ENCODE measurements around the gene SKI. TPM values are rescaled to one million over a fixed set of nuclear protein-coding genes. Genes with fewer than 3 reads are reported as not detected.

Gene SKI
- total RNA-seq, 6 experiments from 2014 or later = 23.7 to 84.8 (median 31.4) TPM

DNA sequence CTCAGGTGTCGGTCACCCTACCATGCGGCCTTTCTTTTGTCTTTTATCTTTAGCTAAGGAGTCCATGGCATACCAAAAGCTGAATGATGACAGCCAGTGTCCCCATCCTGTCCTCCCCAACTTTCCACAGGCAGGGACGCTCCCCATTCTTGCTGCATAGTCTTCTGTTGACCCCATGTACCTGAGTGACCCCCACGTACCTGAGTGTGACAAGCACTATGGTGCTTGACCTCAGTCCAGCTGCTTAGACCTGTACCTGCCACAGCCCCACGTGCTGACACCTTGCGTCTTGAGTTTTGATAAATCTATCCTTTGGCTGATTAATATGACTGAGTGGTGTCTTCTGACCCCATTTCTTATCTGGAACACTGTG is 26.9 kb downstream of the SKI start:
- Histone ChIP-seq H3K4me3 (no peak overlapping the region), H3K9me3 (no peaks in the 10 kb centered on the region), H3K4me1 (peaks cover 0 to 41% (median 15%) of the 10 kb centered on the region in 4 donors), H3K27ac (peak overlapping the region in 2 of 3 donors; percentile 36 to 47), H3K36me3 (no peaks in the 10 kb centered on the region), H3K27me3 (no peaks in the 10 kb centered on the region)
- 70% methylated on average over 2 of the region's 6 CpGs for WGBS (ENCODE audit: insufficient coverage, low coverage, low lambda C conversion rate, missing lambda C conversion rate)
- intact Hi-C loops (cut with DNase I) = no loop called here
- ATAC-seq (no peak), DNase-seq (no peak)
- TF ChIP-seq POLR2A (IDR thresholded peaks at IDR 0.05) (no peak), CTCF (IDR thresholded peaks at IDR 0.05) (no peak)

DNA sequence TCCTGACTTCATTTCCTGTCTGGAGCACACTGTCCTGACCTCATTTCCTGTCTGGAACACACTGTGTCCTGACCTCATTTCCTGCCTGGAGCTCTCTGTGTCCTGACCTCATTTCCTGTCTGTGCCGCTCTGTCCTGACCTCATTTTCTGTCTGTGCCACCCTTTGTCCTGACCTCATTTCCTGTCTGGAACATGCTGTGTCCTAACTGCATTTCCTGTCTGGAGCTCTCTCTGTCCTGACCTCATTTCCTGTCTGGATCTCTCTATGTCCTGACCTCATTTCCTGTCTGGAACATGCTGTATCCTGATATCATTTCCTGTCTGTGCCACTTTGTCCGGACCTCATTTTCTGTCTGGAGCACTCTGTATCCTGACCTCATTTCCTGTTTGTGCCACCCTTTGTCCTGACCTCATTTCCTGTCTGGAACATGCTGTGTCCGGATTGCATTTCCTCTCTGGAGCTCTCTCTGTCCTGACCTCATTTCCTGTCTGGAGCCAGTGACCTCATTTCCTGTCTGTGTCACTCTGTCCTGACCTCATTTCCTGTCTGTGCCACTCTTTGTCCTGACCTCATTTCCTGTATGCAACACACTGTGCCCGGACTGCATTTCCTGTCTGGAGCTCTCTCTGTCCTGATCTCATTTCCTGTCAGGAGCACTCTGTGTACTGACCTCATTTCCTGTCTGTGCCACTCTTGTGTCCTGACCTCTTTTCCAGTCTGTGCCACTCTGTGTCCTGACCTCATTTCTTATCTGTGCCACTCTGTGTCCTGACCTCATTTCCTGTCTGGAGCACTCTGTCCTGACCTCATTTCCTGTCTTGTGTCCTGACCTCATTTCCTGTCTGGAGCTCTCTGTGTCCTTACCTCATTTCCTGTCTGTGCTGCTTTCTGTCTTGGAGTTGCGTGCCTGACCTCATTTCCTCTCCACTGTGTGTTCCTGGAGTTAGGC is 27.6 kb downstream of the SKI start:
- peak in 1 of 4 donors; percentile 8 for ATAC-seq
- Histone ChIP-seq H3K27me3 (no peaks in the 10 kb centered on the region), H3K36me3 (no peaks in the 10 kb centered on the region), H3K4me3 (no peak overlapping the region), H3K4me1 (peaks cover 0 to 34% (median 11%) of the 10 kb centered on the region in 4 donors), H3K9me3 (no peaks in the 10 kb centered on the region), H3K27ac (peak overlapping the region; percentile 20 to 47 (median 36))
- intact Hi-C loops (cut with DNase I) = no loop called here
- TF ChIP-seq CTCF (IDR thresholded peaks at IDR 0.05) (no peak), POLR2A (IDR thresholded peaks at IDR 0.05) (no peak)
- 39% methylated on average over 5 of the region's 5 CpGs for WGBS (ENCODE audit: insufficient coverage, low coverage, low lambda C conversion rate, missing lambda C conversion rate)
- no peak for DNase-seq

DNA sequence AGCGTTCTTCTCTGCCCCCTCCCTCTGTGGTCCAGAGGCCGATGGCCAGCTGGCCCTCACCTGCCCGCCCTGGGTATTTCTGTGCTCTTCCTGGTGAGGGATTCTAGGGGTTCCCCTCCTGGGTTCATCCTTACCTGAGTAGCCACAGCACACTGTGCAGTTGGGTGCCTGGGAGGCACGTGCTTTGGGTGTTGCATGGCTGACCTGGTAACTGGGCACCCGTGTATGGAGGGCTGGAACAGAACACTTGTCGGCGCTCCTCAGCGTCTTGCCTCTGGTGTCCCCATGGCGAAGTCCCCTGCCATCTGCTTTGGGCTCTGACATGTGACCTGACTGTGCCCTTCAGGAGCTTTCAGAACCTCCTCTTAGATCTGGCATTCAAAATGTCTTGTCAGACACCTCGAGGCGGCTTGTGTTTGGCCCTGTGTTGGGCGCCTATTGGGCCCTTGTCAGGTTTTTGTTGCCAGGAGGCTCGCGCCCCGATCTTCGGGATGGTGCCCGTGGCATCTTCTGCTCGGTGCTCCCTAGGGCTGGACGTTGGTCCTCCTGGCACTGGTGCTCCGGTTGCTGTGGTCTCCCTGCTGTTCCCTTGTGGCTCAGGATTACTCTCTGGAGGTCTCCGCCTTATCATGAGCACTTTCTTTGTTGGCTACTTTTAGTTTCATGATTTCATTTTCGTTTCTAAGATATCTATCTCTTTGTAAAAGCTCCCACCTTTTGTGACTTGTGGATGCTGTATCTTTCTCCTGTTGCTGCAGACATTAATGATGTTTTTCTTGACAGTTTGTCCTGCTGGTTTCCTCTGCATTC is 28.5 kb downstream of the SKI start:
- H3K36me3 ChIP-seq = no peaks in the 10 kb centered on the region
- no peak overlapping the region for H3K4me3 ChIP-seq
- peak overlapping the region; percentile 20 to 47 (median 36) for H3K27ac ChIP-seq
- no peaks in the 10 kb centered on the region for H3K27me3 ChIP-seq
- intact Hi-C loops (cut with DNase I) = no loop called here
- 89% methylated on average over 13 of the region's 22 CpGs for WGBS (ENCODE audit: insufficient coverage, low coverage, low lambda C conversion rate, missing lambda C conversion rate)
- TF ChIP-seq POLR2A (IDR thresholded peaks at IDR 0.05) = no peak
- no peak for TF ChIP-seq CTCF (IDR thresholded peaks at IDR 0.05)
- H3K4me1 ChIP-seq = peaks cover 0 to 26% (median 7%) of the 10 kb centered on the region in 4 donors
- DNase-seq = no peak
- no peaks in the 10 kb centered on the region for H3K9me3 ChIP-seq
- no peak for ATAC-seq

- H3K4me3 ChIP-seq = no peak overlapping the region
- DNase-seq (no peak), ATAC-seq (no peak)
- no peak for TF ChIP-seq POLR2A (IDR thresholded peaks at IDR 0.05)
- TF ChIP-seq CTCF (IDR thresholded peaks at IDR 0.05) = no peak
- no peaks in the 10 kb centered on the region for H3K27me3 ChIP-seq
- peaks cover 0 to 20% (median 4%) of the 10 kb centered on the region in 4 donors for H3K4me1 ChIP-seq
- no peak overlapping the region for H3K27ac ChIP-seq
- H3K36me3 ChIP-seq = no peaks in the 10 kb centered on the region
- WGBS (ENCODE audit: insufficient coverage, low coverage, low lambda C conversion rate, missing lambda C conversion rate) = 86% methylated on average over 4 of the region's 20 CpGs
- intact Hi-C loops (cut with DNase I) = no loop called here
- no peaks in the 10 kb centered on the region for H3K9me3 ChIP-seq
Measured at GRCh38 chr1:2257245-2257627, 29.1 kb downstream of the SKI start.
